PC-9 (cell line): Measurements from ENCODE around the gene INO80C. TPM values are rescaled to one million over a fixed set of nuclear protein-coding genes. Genes with fewer than 3 reads are reported as not detected.

Experiments
- BruUV-seq: library from RNA; stranded (reverse); fragments of 400-500 nt; replicated peaks from 2 replicates; lab custom pipeline; 2021; lab: Mats Ljungman, UMichigan
- CTCF ChIA-PET: fragments of 300-600 bp; sonication (Branson Sonifier 250); formaldehyde crosslinking; loops from one replicate; lab custom pipeline; 2022; ENCODE audit warnings: antibody characterized with exemption; lab: Charles Lee
- POLR2A ChIA-PET: fragments of 300-600 bp; sonication (Branson Sonifier 250); formaldehyde crosslinking; loops from one replicate; lab custom pipeline; 2022; ENCODE audit warnings: antibody characterized with exemption; ENCODE audit not compliant: unreplicated experiment; lab: Charles Lee
- DNase-seq, 2 experiments: peaks; one replicate each; pipeline versions ENCODE4 v3.0.0 to v3.0.0-alpha.2; 2015 to 2022; ENCODE audit warnings: mixed read lengths in 1 of 2
- H2AFZ ChIP-seq: fragments of 200-600 bp; sonication (generic); 2 replicates; pipeline ENCODE4 v1.8.1; 2017; ENCODE audit warnings: antibody characterized with exemption
- H3F3A ChIP-seq: fragments of 200-600 bp; sonication (generic); 2 replicates; pipeline ENCODE4 v1.8.1; 2017; ENCODE audit warnings: antibody characterized with exemption, mild to moderate bottlenecking, low read depth; ENCODE audit not compliant: insufficient read depth
- H3K27ac ChIP-seq: fragments of 200-600 bp; sonication (generic); 2 replicates; pipeline ENCODE4 v1.6.1; 2016; ENCODE audit warnings: mixed run types
- H3K27me3 ChIP-seq: fragments of 200-600 bp; sonication (generic); 2 replicates; pipeline ENCODE4 v1.6.1; 2016; ENCODE audit warnings: low read depth, mixed run types; ENCODE audit not compliant: insufficient read depth
- H3K36me3 ChIP-seq: fragments of 200-600 bp; sonication (generic); 2 replicates; pipeline ENCODE4 v1.6.1; 2016; ENCODE audit warnings: low read depth, mixed run types
- H3K4me1 ChIP-seq: fragments of 200-600 bp; sonication (generic); replicated peaks from 2 replicates; pipeline ENCODE4 v1.6.1; 2016; ENCODE audit warnings: mixed run types; ENCODE audit not compliant: insufficient read depth
- H3K4me2 ChIP-seq: fragments of 200-600 bp; sonication (generic); 2 replicates; pipeline ENCODE4 v1.6.1; 2017; ENCODE audit warnings: mixed run types
- H3K4me3 ChIP-seq: fragments of 200-600 bp; sonication (generic); 2 replicates; pipeline ENCODE4 v1.6.1; 2016; ENCODE audit warnings: mixed run types
- H3K79me2 ChIP-seq: fragments of 200-600 bp; sonication (generic); 2 replicates; pipeline ENCODE4 v1.6.1; 2017; ENCODE audit warnings: low read depth, mixed run types
- H3K9me2 ChIP-seq: fragments of 200-600 bp; sonication (generic); 2 replicates; pipeline ENCODE4 v1.8.1; 2017; ENCODE audit warnings: mild to moderate bottlenecking; ENCODE audit not compliant: insufficient read depth
- H3K9me3 ChIP-seq: fragments of 200-600 bp; sonication (generic); 2 replicates; pipeline ENCODE4 v1.8.1; 2016; ENCODE audit warnings: low read depth; ENCODE audit not compliant: insufficient read depth
- H4K20me1 ChIP-seq: fragments of 200-600 bp; sonication (generic); 2 replicates; pipeline ENCODE4 v1.8.1; 2017; ENCODE audit not compliant: insufficient read depth
- EZH2 ChIP-seq: fragments of 200-600 bp; sonication (generic); IDR thresholded peaks from 2 replicates; pipeline ENCODE4 v1.8.0; 2017; ENCODE audit warnings: antibody characterized with exemption, low read depth
- intact Hi-C: fragments of 100-400 bp; cut with micrococcal nuclease; formaldehyde crosslinking; loops from one replicate; pipeline ENCODE4 v1.10.0; 2022; ENCODE audit not compliant: unreplicated experiment
- total RNA-seq: library from RNA; stranded (reverse); gene quantifications from 2 replicates; pipeline ENCODE4 v1.2.3, GENCODE V29; 2021
- TF ChIP-seq, protein P1 (sequence below): fragments of 200-600 bp; sonication (generic); conservative IDR thresholded peaks from 2 replicates; pipeline ENCODE4 v1.6.1; 2017; ENCODE audit warnings: mixed run types, antibody characterized with exemption, mild to moderate bottlenecking, moderate library complexity

Gene INO80C
- total RNA-seq, 1 experiment from 2014 or later, result 29.5 TPM

DNA sequence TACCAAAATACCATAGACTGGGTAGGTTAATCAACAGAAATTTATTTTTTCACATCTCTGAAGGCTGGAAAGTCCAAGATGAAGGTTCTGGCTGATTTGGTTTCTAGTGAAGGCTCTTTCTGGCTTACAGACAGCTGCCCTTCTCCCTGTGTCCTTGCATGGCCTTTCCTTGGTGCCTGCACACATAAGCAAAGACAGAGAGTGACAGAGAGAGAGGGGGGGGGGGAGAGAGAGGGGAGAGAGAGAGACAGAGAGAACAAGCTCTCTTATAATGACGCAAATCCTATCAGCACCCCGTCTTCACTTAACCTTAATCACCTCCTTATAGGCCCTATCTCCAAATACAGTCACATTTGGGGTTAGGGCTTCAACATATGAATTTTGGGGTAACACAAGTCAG is 53.9 kb downstream of the INO80C start:
- no peak overlapping the region for H2AFZ ChIP-seq
- ChIA-PET POLR2A (no interaction called here), CTCF (no interaction called here)
- H3K27me3 ChIP-seq, result no peaks in the 10 kb centered on the region
- H3K9me3 ChIP-seq, result no peaks in the 10 kb centered on the region
- no peak overlapping the region for H3K4me2 ChIP-seq
- no peaks in the 10 kb centered on the region for H3K9me2 ChIP-seq
- no peaks in the 10 kb centered on the region for H3F3A ChIP-seq
- intact Hi-C loops, result no loop called here
- no peak overlapping the region for H3K27ac ChIP-seq
- no peaks in the 10 kb centered on the region for H3K79me2 ChIP-seq
- no peaks in the 10 kb centered on the region for H3K36me3 ChIP-seq
- TF ChIP-seq, protein P1, sequence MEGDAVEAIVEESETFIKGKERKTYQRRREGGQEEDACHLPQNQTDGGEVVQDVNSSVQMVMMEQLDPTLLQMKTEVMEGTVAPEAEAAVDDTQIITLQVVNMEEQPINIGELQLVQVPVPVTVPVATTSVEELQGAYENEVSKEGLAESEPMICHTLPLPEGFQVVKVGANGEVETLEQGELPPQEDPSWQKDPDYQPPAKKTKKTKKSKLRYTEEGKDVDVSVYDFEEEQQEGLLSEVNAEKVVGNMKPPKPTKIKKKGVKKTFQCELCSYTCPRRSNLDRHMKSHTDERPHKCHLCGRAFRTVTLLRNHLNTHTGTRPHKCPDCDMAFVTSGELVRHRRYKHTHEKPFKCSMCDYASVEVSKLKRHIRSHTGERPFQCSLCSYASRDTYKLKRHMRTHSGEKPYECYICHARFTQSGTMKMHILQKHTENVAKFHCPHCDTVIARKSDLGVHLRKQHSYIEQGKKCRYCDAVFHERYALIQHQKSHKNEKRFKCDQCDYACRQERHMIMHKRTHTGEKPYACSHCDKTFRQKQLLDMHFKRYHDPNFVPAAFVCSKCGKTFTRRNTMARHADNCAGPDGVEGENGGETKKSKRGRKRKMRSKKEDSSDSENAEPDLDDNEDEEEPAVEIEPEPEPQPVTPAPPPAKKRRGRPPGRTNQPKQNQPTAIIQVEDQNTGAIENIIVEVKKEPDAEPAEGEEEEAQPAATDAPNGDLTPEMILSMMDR, result no peak
- no peak for TF ChIP-seq EZH2
- DNase-seq, result no peak
- no TSS peak for BruUV-seq
- H3K4me1 ChIP-seq, result no peaks in the 10 kb centered on the region
- no peaks in the 10 kb centered on the region for H4K20me1 ChIP-seq
- H3K4me3 ChIP-seq, result no peak overlapping the region

DNA sequence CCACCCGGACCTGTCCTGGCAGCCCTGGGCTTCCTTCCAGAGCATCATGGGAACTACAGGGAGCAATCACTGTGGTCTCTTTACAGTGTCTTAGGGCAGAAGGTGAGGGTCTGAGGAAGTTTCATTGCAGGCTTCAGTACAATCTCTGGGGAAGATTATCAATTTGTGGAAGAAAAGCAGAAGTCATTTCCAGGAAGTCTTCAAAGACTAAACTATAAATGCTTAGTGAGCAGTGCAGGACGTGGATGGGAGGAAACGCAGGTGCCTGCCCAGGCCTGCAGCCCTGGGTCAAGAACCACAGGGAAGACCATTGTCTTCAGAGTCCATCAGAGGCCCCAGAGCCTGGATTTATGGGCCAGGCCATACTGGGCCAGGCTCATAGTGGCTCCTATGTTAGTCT is 54.3 kb downstream of the INO80C start:
- Histone ChIP-seq H3K36me3 (no peaks in the 10 kb centered on the region), H3K79me2 (no peaks in the 10 kb centered on the region), H2AFZ (no peak overlapping the region), H3K4me2 (no peak overlapping the region), H3K9me3 (no peaks in the 10 kb centered on the region), H3K4me1 (no peaks in the 10 kb centered on the region), H3K27me3 (no peaks in the 10 kb centered on the region), H4K20me1 (no peaks in the 10 kb centered on the region), H3K27ac (no peak overlapping the region), H3K4me3 (no peak overlapping the region), H3K9me2 (no peaks in the 10 kb centered on the region), H3F3A (no peaks in the 10 kb centered on the region)
- no peak for DNase-seq
- POLR2A ChIA-PET, result no interaction called here
- CTCF ChIA-PET, result no interaction called here
- no peak for TF ChIP-seq EZH2
- TF ChIP-seq, protein P1, result no peak
- no TSS peak for BruUV-seq
- intact Hi-C loops, result no loop called here

- Histone ChIP-seq H3K4me3 (no peak overlapping the region), H4K20me1 (no peaks in the 10 kb centered on the region), H3K36me3 (no peaks in the 10 kb centered on the region), H3K79me2 (no peaks in the 10 kb centered on the region), H3K27ac (no peak overlapping the region), H2AFZ (no peak overlapping the region), H3K4me1 (no peaks in the 10 kb centered on the region), H3K4me2 (no peak overlapping the region), H3K9me2 (no peaks in the 10 kb centered on the region), H3K27me3 (no peaks in the 10 kb centered on the region), H3K9me3 (no peaks in the 10 kb centered on the region), H3F3A (no peaks in the 10 kb centered on the region)
- CTCF ChIA-PET, result no interaction called here
- no peak for DNase-seq
- intact Hi-C loops, result no loop called here
- BruUV-seq, result no TSS peak
- TF ChIP-seq, protein P1, result no peak
- TF ChIP-seq EZH2, result no peak
- POLR2A ChIA-PET, result no interaction called here
Measured at GRCh38 chr18:35442701-35443100, 55.1 kb downstream of the INO80C start.
